CD4-positive, alpha-beta T cell treated with Interferon gamma for 1 hour (primary cell): ENCODE results near the gene ARF6.
"Not testable (repeated sequence)": the region's sequence is repeated elsewhere in the genome, so short reads cannot be mapped to it uniquely, and the experiment has no call there.

ENCODE experiments used
- DNase-seq: peaks from one replicate; pipeline ENCODE4 v3.0.0-alpha.2; 2020

The ARF6 gene

DNA sequence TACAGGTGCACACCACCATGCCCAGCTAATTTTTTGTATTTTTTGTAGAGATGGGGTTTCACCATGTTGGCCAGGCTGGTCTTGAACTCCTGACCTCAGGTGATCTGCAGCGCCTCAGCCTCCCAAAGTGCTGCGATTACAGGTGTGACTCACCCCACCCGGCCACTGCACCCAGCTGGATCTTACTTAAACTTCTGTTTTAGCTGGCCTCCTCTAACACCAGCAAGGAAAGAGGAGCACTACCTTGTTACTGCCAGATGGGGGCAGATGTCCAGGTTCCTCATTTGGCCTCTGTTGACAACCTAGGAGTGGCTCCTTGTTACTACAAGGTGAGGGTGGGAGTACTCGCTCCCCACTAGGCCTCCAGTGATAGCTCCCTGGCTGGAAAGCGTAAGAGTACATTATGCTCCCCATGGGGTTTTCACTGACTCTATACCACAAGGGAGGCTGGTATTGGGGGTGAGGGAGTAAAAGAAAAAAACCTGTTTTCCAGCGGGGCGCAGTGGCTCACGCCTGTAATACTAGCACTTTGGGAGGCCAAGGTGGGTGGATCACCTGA is 13.2 kb upstream of the ARF6 start:
- DNase-seq = peak; percentile 68

DNA sequence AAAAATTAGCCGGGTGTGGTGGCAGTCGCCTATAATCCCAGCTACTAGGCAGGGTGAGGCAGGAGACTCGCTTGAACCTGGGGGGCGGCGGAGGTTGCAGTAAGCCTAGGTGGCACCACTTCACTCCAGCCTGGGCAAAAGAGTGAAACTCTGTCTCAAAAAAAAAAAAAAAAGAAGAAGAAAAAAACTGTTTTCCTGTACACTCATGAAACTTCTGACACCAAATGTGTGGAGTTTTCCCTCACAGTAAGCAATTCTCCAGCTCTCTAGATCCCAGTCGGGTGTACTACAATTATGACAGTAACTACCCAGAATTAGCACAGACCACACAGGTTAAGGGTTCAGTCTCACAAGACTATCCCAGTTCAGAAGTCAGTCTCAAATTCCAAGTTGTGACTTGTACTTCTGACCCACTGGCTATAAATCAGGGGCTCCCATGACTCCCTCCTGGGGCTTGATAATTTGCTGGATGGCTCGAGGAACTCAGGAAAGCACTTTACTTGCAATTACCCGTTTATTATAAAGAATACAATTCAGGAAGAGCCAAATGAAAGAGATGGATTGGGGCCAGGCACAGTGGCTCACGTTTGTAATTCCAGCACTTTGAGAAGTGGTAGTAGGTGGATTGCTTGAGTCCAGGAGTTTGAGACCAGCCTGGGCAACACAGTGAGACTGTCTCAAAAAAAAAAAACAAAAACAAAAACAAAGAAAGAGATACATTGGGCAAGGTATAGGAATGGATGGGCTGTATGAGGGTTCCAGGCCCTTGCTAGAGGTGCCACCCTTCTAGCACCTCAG is 12.4 kb upstream of the ARF6 start:
- no peak for DNase-seq

DNA sequence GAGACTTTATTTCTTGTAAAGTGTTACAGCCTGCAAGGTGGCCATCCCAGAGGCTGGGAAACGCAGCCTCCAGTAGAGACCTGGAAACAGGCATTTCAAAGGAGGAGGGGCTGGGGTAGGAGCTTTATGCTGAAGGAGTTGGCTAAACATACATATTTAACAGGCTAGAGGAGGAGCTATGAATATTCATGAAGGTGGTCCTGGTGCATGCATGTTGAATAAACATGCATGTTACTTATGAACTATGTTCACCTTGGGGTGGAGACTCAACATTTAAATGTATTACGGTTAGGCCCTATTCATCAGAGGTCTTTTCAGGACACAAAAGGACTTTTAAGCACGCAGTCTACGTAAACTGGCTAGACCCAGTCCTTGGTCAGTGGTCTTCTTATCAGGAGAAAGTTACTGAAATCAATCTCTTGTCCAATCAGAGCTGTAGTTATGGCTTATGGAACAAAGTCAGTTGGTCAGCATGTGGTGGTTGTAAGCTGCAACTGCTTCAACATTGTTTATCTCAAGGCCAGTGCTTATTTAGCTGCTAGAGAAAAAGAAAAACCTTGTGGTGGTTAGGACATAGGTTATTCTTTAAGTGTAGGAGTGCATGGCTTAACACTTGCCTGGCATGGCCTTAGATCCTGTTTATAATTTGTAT is 11.4 kb upstream of the ARF6 start:
- no peak for DNase-seq

DNA sequence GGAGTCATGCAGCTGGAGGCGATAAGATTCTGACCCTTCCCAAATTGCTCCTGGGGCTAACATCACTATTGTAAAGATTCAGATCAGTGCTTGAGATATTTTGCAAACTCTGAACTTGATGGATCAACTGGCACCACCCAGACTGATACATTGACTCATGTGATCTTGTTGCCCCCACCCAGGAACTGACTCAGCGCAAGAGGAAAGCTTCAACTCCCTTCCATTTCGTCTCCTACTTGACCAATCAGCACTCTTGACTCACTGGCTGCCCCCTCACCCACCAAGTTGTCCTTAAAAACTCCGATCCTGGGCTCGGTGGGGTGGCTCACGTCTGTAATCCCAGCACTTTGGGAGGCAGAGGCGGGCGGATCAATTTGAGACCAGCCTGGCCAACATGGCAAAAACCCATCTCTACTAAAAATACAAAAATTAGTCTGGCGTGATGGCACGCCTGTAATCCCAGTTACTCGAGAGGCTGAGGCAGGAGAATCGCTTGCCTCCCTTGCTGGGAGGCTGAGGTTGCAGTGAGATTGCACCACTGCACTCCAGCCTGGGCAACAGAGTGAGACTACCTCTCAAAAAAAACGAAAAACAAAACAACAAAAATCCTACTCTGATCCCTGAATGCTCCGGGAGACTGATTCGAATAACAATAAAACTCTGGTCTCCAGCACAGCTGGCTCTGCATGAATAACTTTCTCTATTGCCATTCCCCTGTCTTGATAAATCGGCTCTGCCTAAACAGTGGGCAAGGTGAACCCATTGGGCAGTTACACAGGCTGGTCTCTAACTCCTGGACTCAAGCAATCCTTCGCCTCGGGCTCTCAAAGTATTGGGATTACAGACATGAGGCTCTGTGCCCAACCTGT is 9.8 kb upstream of the ARF6 start:
- DNase-seq = no peak

DNA sequence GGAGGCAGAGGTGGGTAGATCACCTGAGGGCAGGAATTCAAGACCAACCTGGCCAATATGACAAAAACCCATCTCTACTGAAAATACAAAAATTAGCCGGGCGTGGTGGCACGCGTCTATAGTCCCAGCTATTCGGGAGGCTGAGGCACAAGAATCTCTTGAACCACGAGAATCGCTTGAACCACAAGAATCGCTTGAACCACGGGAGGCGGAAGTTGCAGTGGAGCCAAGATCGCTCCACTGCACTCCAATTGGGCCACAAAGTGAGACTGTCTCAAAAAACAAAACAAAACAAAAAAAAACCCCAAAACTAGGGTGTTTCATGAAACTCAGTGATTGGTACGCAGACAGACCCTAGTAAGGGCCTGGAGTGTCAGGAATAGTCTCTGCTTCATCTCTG is 6.4 kb upstream of the ARF6 start:
- DNase-seq = no peak

DNA sequence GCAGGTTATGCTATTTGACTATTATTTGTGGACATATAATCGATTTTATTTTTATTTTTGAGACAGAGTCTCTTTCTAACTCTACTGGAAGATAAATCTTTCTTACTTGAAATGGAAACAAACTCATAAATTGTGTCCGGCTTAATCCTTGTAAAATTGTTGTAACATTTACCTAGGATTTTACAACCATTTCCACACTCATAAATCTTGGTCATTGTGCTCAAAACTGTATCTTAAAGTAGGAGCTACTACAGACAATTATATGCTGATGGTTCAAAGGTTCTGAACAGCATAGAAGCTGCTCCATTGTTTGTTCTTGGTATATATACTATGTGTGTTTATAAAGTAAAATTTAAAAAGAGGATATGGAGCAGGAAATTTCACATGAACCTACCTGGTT is 4.6 kb upstream of the ARF6 start:
- no peak for DNase-seq

DNA sequence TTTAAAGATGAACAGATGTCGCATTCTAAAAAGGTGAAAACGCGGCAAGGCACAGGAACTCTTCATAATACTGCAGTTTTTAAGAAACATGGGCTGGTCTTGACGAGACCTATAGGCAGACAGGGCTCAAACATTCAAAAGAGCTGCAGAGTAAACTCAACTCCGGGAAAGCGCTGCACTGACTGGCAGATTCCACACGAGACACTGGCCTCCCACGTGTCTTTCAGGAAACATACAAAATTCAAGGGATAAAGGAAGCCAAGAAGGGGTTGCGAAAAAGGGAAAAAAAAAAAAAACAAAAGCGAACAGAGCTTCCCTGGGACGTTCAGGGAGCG is 614 bp upstream of the ARF6 start:
- DNase-seq = peak; percentile 68

DNA sequence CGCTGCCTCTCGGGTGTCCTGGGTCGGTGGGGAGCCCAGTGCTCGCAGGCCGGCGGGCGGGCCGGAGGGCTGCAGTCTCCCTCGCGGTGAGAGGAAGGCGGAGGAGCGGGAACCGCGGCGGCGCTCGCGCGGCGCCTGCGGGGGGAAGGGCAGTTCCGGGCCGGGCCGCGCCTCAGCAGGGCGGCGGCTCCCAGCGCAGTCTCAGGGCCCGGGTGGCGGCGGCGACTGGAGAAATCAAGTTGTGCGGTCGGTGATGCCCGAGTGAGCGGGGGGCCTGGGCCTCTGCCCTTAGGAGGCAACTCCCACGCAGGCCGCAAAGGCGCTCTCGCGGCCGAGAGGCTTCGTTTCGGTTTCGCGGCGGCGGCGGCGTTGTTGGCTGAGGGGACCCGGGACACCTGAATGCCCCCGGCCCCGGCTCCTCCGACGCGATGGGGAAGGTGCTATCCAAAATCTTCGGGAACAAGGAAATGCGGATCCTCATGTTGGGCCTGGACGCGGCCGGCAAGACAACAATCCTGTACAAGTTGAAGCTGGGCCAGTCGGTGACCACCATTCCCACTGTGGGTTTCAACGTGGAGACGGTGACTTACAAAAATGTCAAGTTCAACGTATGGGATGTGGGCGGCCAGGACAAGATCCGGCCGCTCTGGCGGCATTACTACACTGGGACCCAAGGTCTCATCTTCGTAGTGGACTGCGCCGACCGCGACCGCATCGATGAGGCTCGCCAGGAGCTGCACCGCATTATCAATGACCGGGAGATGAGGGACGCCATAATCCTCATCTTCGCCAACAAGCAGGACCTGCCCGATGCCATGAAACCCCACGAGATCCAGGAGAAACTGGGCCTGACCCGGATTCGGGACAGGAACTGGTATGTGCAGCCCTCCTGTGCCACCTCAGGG is 679 bp downstream of the ARF6 start:
- peak; percentile 80 for DNase-seq

DNA sequence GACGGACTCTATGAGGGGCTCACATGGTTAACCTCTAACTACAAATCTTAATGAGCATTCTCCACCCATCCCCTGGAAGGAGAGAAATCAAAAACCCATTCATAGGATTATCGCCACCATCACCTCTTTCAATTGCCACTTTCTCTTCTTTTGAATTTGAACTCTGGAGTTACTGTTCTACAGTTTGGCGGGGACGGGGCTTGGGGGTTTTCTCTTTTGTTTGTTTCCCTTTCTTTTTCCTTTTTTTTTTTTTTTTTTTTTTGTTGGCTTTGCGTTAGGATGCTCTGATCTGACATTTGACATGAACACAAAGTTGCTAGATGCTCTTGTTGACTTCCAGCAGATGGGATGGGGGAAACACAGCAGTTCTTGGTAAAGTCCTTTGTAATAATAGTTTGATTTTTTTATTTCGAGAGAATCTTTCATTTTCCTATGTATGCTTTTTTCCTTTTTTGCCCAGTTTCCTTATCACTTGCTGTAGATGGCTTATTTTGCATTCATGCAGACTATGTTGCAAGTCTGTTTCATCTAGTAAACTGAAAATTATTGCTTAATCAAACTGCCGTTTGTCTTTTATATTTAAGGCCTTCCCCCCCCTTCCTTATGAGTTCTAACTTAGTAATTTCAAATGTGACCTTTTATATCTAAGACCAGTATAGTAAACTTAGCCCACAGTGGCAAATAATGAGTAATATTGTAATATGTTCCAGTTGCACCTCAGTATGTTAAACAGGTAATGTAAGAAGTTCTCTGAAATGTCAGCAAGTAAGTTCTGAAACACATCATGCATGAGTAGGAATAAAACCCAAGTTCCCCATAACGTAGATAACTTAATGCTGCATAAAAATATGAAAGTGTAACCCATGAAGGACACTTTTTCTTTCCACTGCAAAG is 1.6 kb downstream of the ARF6 start:
- DNase-seq = not testable (repeated sequence)

DNA sequence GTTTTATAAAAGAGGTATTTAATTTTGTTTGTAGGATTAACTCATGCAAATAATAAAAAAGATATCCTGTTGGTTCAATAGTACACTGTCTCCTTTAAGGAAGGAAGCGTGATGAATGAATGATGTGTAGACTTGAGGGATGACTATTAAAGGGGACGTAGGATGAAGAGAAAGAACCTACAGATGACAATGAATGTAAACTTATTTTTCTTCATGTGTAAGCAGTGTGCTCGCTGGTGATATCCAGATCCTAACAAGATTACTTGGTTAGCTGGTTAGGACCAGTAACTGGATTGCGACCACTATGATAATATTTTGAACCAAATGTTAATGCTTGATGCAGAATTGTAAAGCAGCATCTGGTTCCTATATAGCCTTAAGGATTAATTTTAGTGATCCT is 2.6 kb downstream of the ARF6 start:
- no peak for DNase-seq

DNA sequence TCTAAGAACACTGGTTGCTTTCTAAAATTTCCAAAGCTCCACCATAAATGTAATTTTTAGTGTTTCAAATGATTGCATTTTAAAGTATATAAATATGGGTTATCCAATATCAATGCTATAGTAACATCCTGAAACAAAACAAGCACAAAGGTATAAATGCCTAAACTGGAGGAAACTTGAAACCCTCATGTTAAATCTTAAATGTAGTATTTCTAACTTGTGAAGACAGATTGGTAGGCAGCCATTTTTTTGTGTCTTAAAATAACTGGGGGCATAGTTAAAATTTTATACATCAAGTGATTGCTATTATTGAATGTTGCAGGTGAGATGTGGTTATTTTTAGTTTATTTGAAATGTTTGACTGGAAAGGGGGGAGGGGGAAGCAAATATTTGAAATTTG is 3.4 kb downstream of the ARF6 start:
- not testable (repeated sequence) for DNase-seq

DNA sequence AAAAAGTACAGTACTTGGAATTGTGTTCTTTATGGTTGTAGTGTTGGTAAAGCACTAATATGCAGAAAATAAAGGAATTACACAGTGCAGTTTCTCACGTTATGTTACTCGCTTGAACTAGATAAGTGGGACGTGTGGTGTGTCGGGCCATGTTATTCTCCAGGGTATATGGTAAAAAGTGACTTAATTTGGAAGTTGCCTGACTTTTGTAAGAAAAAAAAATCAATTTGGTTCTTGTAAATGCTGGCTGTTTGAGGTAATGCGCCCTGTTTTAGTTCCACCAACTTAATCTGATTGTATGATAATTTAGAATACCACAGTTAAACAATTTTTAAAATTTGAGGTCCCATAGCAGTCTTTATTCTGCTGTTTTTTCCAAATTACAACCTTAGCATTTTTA is 4.1 kb downstream of the ARF6 start:
- no peak for DNase-seq

DNA sequence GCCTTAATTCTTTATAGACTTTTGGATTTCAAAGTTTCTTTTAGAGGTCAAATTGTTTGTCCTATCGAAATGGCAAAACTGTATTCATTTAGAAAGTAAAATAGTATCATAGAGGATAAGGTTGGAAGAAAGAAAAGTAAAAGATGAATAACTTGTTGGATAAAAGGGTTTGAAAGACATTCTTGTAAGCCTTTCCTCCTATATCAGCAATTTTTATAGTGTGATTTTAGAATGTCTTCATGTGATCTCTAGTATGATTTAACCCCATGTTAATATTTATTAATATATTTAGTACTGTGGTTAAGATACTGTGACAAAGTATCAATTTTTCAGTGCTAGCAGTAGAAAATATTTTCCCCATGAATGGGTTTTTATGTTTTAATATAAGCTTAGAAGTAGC is 4.5 kb downstream of the ARF6 start:
- no peak for DNase-seq

DNA sequence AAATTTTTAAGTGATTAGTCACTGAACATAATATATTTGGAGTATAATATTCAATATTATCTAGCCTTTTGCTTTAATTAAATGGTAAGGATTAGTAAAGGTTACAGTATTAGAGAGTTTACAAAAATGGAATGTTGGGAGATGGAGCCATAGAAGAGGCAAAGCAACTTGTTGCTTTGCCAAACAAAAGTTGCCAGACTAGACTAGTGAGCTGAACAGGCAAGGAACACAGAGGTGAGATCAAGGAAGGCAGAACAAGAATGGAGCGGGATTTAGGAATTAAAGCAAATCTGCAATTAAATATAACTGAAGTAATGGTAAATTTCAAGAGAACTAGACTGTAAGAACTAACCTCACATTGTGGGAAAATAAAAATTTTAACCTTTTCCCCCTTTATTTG is 5.1 kb downstream of the ARF6 start:
- no peak for DNase-seq

DNA sequence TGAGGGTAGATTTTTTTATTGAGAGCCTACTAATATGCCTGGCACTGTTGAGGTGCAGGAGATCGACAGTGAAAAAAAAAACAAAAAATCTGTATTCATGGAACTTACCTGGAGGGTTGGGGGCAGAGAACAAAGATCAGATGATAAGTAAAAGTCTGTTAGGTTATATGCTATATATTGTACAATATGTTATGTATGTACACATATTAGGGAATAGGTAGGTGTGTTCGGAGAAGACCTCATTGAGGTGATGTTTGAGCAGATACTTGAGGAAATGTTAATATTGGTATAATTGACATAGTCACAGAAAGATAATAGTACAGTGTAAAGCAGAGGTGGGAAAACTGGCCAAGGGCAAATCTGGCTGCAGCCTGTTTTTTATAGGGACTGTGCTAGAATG is 5.6 kb downstream of the ARF6 start:
- DNase-seq = no peak

DNA sequence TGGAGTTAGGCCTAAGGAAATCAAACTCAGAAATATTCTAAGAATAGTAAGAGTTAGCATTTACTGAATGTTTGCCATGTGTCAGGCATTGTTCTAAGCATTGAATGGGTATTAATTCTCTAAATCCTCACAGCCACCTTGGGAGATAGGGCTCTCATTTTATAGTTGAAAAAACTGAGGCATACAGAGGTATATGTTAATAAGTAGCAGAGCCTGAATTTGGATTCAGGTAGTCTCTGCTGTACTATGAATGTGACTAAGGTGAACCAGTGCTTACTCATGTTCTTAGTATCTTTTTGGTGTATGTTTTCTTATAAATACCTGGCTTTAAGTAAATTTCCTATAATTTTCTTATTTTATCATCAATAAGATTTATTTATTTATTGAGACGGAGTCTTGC is 8.1 kb downstream of the ARF6 start:
- no peak for DNase-seq

DNA sequence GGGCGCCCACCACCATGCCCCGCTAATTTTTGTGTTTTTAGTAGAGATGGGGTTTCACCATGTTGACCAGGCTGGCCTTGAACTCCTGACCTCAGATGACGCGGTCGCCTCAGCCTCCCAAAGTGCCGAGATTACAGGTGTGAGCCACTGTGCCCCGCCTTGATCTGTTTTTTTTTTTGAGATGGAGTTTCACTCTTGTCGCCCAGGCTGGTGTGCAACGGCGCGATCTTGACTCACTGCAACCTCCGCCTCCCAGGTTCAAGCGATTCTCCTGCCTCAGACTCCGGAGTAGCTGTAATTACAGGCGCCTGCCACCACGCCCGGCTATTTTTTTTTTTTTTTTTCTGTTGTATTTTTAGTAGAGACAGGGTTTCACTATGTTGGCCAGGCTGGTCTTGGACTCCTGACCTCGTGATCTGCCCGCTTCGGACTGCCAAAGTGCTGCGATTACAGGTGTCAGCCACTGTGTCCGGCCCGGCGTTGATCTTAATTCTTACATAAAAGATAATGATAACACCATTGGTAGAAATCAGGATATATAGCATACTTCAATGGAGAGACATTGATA is 9.9 kb downstream of the ARF6 start:
- not testable (repeated sequence) for DNase-seq

DNA sequence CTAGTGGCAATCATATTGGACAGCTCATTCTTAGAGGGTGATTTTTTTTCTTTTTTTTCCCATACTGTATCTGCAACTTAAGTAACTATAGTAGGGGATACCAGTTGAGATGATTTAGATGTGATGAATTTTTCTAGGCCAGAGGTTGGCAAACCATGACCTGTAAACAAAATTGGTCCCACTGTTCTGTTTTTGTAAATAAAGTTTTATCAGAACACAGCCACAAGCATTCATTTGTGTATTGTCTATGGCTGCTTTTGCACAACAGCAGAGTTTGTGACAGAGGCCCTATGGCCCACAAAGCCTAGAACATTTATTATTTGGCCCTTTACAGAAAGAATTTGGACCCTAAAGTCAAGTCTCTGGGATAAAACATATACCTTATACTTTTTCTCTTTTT is 11.4 kb downstream of the ARF6 start:
- DNase-seq = no peak

DNA sequence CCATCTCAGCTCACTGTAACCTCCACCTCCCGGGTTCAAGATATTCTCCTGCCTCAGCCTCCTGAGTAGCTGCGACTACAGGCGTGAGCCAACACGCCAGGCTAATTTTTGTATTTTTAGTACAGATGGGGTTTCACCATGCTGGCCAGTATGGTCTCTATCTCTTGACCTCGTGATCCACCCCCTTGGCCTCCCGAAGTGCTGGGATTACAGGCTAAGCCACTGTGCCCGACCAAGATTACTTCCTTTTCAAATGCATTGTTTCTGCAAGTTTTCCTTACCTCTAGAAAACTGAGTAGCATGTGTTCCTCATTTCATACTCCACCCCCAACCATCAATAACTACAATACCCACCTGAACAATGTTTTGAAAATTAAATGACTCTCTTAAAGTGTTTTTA is 13.1 kb downstream of the ARF6 start:
- DNase-seq = no peak

DNA sequence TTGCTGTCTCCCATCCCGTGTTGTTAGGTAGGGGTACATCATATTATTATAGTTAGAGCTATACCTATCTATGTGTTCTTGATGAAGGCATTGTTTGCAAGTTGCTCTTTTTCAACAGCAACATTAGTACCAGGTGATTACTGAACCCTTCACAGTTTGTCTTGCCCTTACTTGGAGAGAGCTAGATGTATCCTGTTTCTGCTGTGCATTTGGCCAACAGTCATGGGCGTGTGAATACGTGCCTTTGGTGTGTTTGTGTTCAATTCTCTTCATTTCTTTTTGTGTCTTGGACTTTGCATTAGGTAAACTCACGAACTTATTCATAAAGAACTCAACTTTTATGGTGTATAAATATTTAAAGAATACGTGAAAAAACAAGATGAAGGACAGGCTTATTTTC is 14.3 kb downstream of the ARF6 start:
- DNase-seq = no peak

DNA sequence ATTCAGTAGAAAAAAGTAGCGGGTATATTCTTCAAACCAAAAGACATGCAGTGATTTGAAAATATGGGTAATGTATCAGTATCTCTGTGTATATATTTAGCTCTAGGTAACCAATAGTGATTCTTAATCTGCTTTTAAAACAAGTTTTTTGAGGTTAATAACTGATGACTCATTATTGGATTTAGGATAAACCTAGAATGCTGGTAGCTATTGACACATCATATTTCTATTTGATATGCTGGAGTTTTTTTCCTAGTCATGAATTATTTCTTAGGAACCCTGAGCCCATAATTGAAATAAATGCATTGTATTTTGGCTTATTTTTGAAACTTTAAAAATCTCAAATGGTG is 15.5 kb downstream of the ARF6 start:
- no peak for DNase-seq
